Breast epithelium (tissue), 3 donors: ENCODE results near the gene CLSTN2.

Experiments used
- POLR2A ChIP-seq: fragments of 450-650 bp; IDR thresholded peaks from one replicate; pipeline ENCODE4 v1.6.1; 2016; ENCODE audit warnings: antibody characterized with exemption, mild to moderate bottlenecking, moderate library complexity
- TF ChIP-seq, protein P1 (sequence below), 3 donors: fragments of 450-650 bp; IDR thresholded peaks; one replicate each; pipeline ENCODE4 v1.5.1; 2016 to 2017; ENCODE audit warnings: antibody characterized with exemption in 3 of 3, mild to moderate bottlenecking in 3 of 3, moderate library complexity in 3 of 3

DNA sequence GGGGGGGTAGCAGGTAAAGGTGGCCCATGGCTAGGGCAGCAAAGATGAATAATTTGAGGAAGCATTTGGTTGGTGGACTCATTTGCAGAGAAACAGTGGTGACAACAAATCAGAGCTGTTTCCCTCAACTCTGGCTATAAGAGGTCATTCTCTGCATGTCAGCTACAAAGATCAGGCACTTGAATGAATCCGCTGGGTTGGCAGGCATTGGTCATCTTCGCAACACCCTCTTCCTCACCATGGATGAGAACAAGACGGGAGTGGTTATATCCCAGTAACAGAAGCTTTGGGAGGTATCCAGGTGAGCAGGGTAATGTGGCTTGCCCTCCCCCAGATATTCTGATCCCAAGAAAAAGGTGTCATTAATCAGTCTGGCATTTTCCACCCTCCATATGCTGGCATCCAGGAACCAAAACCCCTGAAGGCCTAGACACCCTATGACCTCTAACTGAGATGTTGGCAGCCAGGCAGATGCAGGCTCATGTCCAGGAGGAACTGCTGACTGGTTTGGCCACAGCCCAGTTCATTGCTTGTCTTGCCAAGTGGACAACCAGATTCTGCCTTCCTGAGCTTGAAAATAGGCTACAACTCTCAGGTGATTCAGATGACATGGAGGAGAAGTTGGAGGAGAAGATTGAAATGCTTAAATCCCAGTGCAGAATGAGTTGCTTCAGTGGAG lies 634.0 kb downstream of the CLSTN2 start:
- TF ChIP-seq, protein P1, sequence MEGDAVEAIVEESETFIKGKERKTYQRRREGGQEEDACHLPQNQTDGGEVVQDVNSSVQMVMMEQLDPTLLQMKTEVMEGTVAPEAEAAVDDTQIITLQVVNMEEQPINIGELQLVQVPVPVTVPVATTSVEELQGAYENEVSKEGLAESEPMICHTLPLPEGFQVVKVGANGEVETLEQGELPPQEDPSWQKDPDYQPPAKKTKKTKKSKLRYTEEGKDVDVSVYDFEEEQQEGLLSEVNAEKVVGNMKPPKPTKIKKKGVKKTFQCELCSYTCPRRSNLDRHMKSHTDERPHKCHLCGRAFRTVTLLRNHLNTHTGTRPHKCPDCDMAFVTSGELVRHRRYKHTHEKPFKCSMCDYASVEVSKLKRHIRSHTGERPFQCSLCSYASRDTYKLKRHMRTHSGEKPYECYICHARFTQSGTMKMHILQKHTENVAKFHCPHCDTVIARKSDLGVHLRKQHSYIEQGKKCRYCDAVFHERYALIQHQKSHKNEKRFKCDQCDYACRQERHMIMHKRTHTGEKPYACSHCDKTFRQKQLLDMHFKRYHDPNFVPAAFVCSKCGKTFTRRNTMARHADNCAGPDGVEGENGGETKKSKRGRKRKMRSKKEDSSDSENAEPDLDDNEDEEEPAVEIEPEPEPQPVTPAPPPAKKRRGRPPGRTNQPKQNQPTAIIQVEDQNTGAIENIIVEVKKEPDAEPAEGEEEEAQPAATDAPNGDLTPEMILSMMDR (IDR thresholded peaks at IDR 0.05): no peak
- no peak for TF ChIP-seq POLR2A
